ENCODE data around the gene TADA2A.

TADA2A gene

GRCh38 chr17:37465069-37465616 lies 58.5 kb downstream of the TADA2A start:
- DNase-seq, result no peak

GRCh38 chr17:37466471-37466870 lies 59.8 kb downstream of the TADA2A start:
- no peak for DNase-seq

- no peak for DNase-seq
Measured at GRCh38 chr17:37470181-37470580, 63.5 kb downstream of the TADA2A start.

GRCh38 chr17:37475731-37476420 lies 69.2 kb downstream of the TADA2A start:
- DNase-seq, result no peak

GRCh38 chr17:37476431-37477120 lies 69.9 kb downstream of the TADA2A start:
- DNase-seq, result no peak

- DNase-seq, result no peak
Measured at GRCh38 chr17:37478187-37478586, 71.5 kb downstream of the TADA2A start.

- no peak for DNase-seq
Measured at GRCh38 chr17:37479025-37479424, 72.3 kb downstream of the TADA2A start.

GRCh38 chr17:37480427-37480826 lies 73.7 kb downstream of the TADA2A start:
- no peak for DNase-seq

GRCh38 chr17:37481001-37481665 lies 74.4 kb downstream of the TADA2A start:
- DNase-seq, result no peak

GRCh38 chr17:37483311-37484039 lies 76.8 kb downstream of the TADA2A start:
- DNase-seq, result no peak

GRCh38 chr17:37485938-37486570 lies 79.4 kb downstream of the TADA2A start:
- no peak for DNase-seq

- DNase-seq, result no peak
Measured at GRCh38 chr17:37488009-37488604, 81.4 kb downstream of the TADA2A start.

GRCh38 chr17:37488607-37489196 lies 82.0 kb downstream of the TADA2A start:
- DNase-seq, result peak; percentile 66

- DNase-seq, result peak; percentile 85
Measured at GRCh38 chr17:37489197-37490001, 82.7 kb downstream of the TADA2A start, which contains the start of gene DUSP14. DUSP14 (plus strand) TSS chr17:37489891; CDS start chr17:37512273, 22,382 bp downstream.

- DNase-seq, result peak; percentile 81
Measured at GRCh38 chr17:37490022-37490587, 83.4 kb downstream of the TADA2A start.

- DNase-seq, result no peak
Measured at GRCh38 chr17:37490638-37491614, 84.2 kb downstream of the TADA2A start.

GRCh38 chr17:37492167-37492566 lies 85.5 kb downstream of the TADA2A start:
- DNase-seq, result no peak

- no peak for DNase-seq
Measured at GRCh38 chr17:37493249-37494027, 86.8 kb downstream of the TADA2A start.
